Trophoblast cell (in vitro differentiated cells and primary cell): ENCODE results near the gene ZP3. TPM values are rescaled to one million over a fixed set of nuclear protein-coding genes. Genes with fewer than 3 reads are reported as not detected.

Experiments
- DNase-seq, 2 donors: peaks; one replicate each; pipeline ENCODE4 v3.0.0-alpha.2; 2016
- H2AFZ ChIP-seq: 2 replicates; pipeline ENCODE4 v1.6.1; 2013; ENCODE audit warnings: low read length, moderate library complexity, mild to moderate bottlenecking; ENCODE audit not compliant: insufficient read depth, poor library complexity
- H2AK5ac ChIP-seq: 2 replicates; pipeline ENCODE4 v1.6.1; 2013; ENCODE audit warnings: mild to moderate bottlenecking, low read length
- H2BK120ac ChIP-seq: 2 replicates; pipeline ENCODE4 v1.6.1; 2013; ENCODE audit warnings: low read length, mild to moderate bottlenecking, moderate library complexity; ENCODE audit not compliant: insufficient read depth, poor library complexity
- H2BK12ac ChIP-seq: 2 replicates; pipeline ENCODE4 v1.6.1; 2013; ENCODE audit warnings: mild to moderate bottlenecking, low read length, moderate library complexity
- H2BK5ac ChIP-seq: 2 replicates; pipeline ENCODE4 v1.6.1; 2013; ENCODE audit warnings: low read length, low read depth, moderate library complexity, mild to moderate bottlenecking; ENCODE audit not compliant: poor library complexity
- H3K14ac ChIP-seq: 2 replicates; pipeline ENCODE4 v1.6.1; 2013; ENCODE audit warnings: mild to moderate bottlenecking, low read length
- H3K18ac ChIP-seq: 2 replicates; pipeline ENCODE4 v1.6.1; 2013; ENCODE audit warnings: mild to moderate bottlenecking, low read length
- H3K23ac ChIP-seq: 2 replicates; pipeline ENCODE4 v1.6.1; 2013; ENCODE audit warnings: low read length
- H3K27ac ChIP-seq: 2 replicates; pipeline ENCODE4 v1.5.1; 2013; ENCODE audit warnings: low read depth, mild to moderate bottlenecking, inconsistent platforms, low read length, moderate library complexity
- H3K27me3 ChIP-seq: 2 replicates; pipeline ENCODE4 v1.6.1; 2013; ENCODE audit warnings: inconsistent platforms, mild to moderate bottlenecking, low read length, moderate library complexity; ENCODE audit not compliant: insufficient read depth
- H3K36me3 ChIP-seq, 2 experiments: 1 replicate in 1 of 2; 2 replicates in 1 of 2; pipeline ENCODE4 v1.6.1; 2013; ENCODE audit warnings: low read length in 2 of 2, mild to moderate bottlenecking in 2 of 2, moderate library complexity in 1 of 2; ENCODE audit not compliant: insufficient read depth in 2 of 2, control insufficient read depth in 1 of 2
- H3K4ac ChIP-seq: 2 replicates; pipeline ENCODE4 v1.6.1; 2013; ENCODE audit warnings: low read depth, mild to moderate bottlenecking, low read length, moderate library complexity
- H3K4me1 ChIP-seq, 2 experiments: 1 replicate in 1 of 2; 2 replicates in 1 of 2; pipeline ENCODE4 v1.6.1; 2013; ENCODE audit warnings: low read length in 2 of 2, mild to moderate bottlenecking in 2 of 2, moderate library complexity in 1 of 2; ENCODE audit not compliant: insufficient read depth in 2 of 2, control insufficient read depth in 1 of 2
- H3K4me2 ChIP-seq: 2 replicates; pipeline ENCODE4 v1.6.1; 2013; ENCODE audit warnings: inconsistent platforms, mild to moderate bottlenecking, low read length, moderate library complexity
- H3K4me3 ChIP-seq: 2 replicates; pipeline ENCODE4 v1.5.1; 2013; ENCODE audit warnings: mild to moderate bottlenecking, low read depth, low read length, inconsistent platforms
- H3K79me1 ChIP-seq: one replicate; pipeline ENCODE4 v1.6.1; 2013; ENCODE audit warnings: low read length
- H3K79me2 ChIP-seq: 2 replicates; pipeline ENCODE4 v1.6.1; 2013; ENCODE audit warnings: low read length, mild to moderate bottlenecking; ENCODE audit not compliant: control insufficient read depth, insufficient read depth, poor library complexity
- H3K9ac ChIP-seq: 2 replicates; pipeline ENCODE4 v1.6.1; 2013; ENCODE audit warnings: mild to moderate bottlenecking, low read length
- H3K9me3 ChIP-seq: 2 replicates; pipeline ENCODE4 v1.6.1; 2013; ENCODE audit warnings: low read depth, mild to moderate bottlenecking, control low read depth, inconsistent platforms, low read length; ENCODE audit not compliant: insufficient read depth
- H4K12ac ChIP-seq: 2 replicates; pipeline ENCODE4 v1.6.1; 2013; ENCODE audit warnings: low read depth, mild to moderate bottlenecking, low read length, moderate library complexity
- H4K8ac ChIP-seq: 2 replicates; pipeline ENCODE4 v1.6.1; 2013; ENCODE audit warnings: low read depth, mild to moderate bottlenecking, low read length, moderate library complexity
- H4K91ac ChIP-seq: one replicate; pipeline ENCODE4 v1.6.1; 2013; ENCODE audit warnings: low read depth, mild to moderate bottlenecking, low read length, moderate library complexity
- WGBS: extraction: QIAGEN DNeasy Blood & Tissue Kit; methylation state at CpG from one replicate; pipeline ENCODE4 v1.1.7; 2013; ENCODE audit warnings: missing lambda C conversion rate; ENCODE audit not compliant: insufficient read length, insufficient coverage; ENCODE audit errors: extremely low coverage; 5-methylcytosine and 5-hydroxymethylcytosine counted together
- polyA plus RNA-seq: library from polyadenylated mRNA; stranded (reverse); fragments of 200-250 nt; gene quantifications from 2 replicates; pipeline ENCODE4 v1.2.3, GENCODE V29; 2013

The ZP3 gene
- 3.3 and 4.2 TPM in 2 replicates for polyA plus RNA-seq

DNA sequence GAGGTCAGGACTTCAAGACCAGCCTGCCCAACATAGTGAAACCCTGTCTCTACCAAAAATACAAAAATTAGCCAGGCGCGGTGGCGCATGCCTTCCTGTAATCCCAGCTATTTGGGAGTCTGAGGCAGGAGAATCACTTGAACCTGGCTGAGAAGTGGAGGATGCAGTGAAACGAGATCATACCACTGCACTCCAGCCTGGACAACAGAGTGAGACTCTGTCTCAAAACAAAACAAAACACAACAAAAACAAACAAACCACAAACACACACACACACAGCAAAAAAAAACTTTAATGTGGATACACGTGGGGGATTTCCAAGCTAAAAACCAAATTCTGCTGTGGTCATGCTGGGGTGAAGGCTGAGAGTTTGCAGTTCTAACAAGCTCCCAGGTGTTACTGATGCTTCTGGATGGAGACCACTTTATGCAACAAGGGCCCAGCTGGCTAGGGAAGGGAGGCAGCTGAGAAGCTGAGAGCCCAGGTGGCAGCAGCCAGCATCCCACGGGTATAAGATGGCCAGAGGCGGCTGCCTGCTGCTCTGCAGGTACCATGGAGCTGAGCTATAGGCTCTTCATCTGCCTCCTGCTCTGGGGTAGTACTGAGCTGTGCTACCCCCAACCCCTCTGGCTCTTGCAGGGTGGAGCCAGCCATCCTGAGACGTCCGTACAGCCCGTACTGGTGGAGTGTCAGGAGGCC lies at the start of gene ZP3:
Gene ZP3, plus strand, starts transcription at position 538 of the 699 bp plus-strand sequence. Its CDS starts 15 bp downstream, at position 553.
- Histone ChIP-seq H4K12ac (no peak within 1 kb of the TSS), H2AK5ac (peak within 1 kb of the TSS; percentile 85), H3K4me3 (no peak within 1 kb of the TSS), H4K8ac (peak within 1 kb of the TSS; percentile 37), H3K9me3 (no peaks in the 10 kb centered on the region), H4K91ac (peak within 1 kb of the TSS; percentile 86), H3K79me1 (peaks cover 9% of the 10 kb centered on the region), H3K79me2 (no peaks in the 10 kb centered on the region), H3K23ac (no peak within 1 kb of the TSS), H3K27ac (peak within 1 kb of the TSS; percentile 64), H2BK120ac (peak within 1 kb of the TSS; percentile 90), H2AFZ (no peak within 1 kb of the TSS), H3K4me2 (no peak within 1 kb of the TSS), H3K9ac (no peak within 1 kb of the TSS), H3K4ac (peak within 1 kb of the TSS; percentile 78), H3K27me3 (no peaks in the 10 kb centered on the region), H2BK12ac (peak within 1 kb of the TSS; percentile 93), H2BK5ac (peak within 1 kb of the TSS; percentile 57), H3K14ac (peak within 1 kb of the TSS; percentile 71), H3K36me3 (no peaks in the 10 kb centered on the region), H3K18ac (peak within 1 kb of the TSS; percentile 48), H3K4me1 (peaks cover 13% of the 10 kb centered on the region in 2 experiments)
- DNase-seq: peak in 1 of 2 donors; percentile 30
- WGBS: no CpG with 5 or more reads among the region's 10 CpGs

DNA sequence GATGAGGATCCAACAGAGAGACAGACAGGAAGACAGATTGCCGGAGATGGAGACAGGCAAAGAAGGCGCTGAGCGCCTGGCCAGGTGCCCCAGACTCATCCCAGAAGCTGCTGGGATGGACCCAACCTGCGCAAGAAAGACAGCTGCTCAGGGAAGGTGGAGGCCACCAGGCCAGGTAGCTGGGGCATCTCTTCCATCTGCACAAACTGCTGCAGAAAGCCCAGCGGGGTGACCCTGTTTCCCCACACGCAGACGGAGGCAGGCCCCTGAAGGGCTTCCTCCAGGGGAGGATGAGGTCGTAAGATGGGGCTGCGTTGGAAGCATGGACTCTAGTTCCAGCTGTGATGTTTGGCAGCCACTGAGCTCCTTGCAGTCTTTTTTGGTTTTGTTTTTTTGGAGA lies 49.5 kb upstream of the ZP3 start:
- no CpG with 5 or more reads among the region's 9 CpGs for WGBS
- Histone ChIP-seq H2BK12ac (no peak overlapping the region), H3K79me1 (peaks cover 13% of the 10 kb centered on the region)

DNA sequence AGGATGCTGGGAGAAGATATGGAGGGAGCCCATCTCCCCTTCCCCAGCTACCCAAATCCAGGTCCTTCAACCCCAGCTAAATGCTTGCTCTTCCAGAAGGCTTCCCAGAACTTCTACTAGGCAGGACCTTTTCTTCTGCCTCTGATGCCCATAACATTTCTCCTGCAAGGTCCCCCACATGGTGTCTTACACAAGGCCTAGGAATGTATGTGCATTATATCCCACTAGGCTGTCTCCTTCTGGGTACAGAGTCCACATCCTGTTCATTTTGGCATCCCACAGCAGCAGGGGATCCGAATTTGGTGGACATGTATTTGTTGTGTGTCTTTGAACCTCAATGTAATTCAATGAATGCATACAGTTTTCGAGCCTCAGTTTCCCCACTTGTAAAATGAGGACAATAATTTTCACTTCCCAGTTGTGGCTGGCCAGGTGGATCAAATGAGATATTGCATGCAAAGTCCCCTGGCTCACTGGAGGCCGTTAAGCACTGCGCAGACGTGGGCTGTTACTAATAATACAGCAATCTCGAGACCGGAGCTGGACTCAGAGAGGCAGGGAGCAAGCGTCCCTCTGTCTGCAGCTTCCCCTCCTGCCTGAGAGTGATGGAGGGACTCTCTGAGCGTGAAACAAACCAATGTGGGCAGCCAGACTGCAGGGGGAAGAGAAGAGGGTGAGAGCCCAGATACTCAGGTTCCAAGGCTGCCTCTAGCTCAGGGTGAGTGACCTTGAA lies 47.4 kb upstream of the ZP3 start:
- Histone ChIP-seq H3K4me2 (no peak overlapping the region), H3K4me1 (peaks cover 19 to 23% of the 10 kb centered on the region in 2 experiments), H3K27me3 (no peaks in the 10 kb centered on the region), H3K23ac (no peak overlapping the region), H2BK120ac (no peak overlapping the region), H3K36me3 (no peaks in the 10 kb centered on the region), H2AK5ac (no peak overlapping the region), H4K8ac (no peak overlapping the region), H3K4ac (no peak overlapping the region), H3K14ac (no peak overlapping the region), H3K79me1 (peaks cover 16% of the 10 kb centered on the region), H3K79me2 (no peaks in the 10 kb centered on the region), H3K9me3 (no peaks in the 10 kb centered on the region), H2BK12ac (no peak overlapping the region), H3K9ac (no peak overlapping the region), H4K12ac (no peak overlapping the region), H4K91ac (no peak overlapping the region), H3K27ac (no peak overlapping the region), H3K18ac (no peak overlapping the region), H3K4me3 (no peak overlapping the region), H2BK5ac (no peak overlapping the region), H2AFZ (no peak overlapping the region)
- no CpG with 5 or more reads among the region's 9 CpGs for WGBS
- no peak for DNase-seq

More for the DNA sequence above, 49.5 kb upstream of the ZP3 start:
- no peak overlapping the region for H3K4me2 ChIP-seq
- no peaks in the 10 kb centered on the region for H3K36me3 ChIP-seq
- H3K23ac ChIP-seq: no peak overlapping the region
- no peak overlapping the region for H3K27ac ChIP-seq
- H2AK5ac ChIP-seq: peak overlapping the region; percentile 35
- no peak overlapping the region for H4K91ac ChIP-seq
- H2AFZ ChIP-seq: no peak overlapping the region
- H3K79me2 ChIP-seq: no peaks in the 10 kb centered on the region
- no peak overlapping the region for H3K4me3 ChIP-seq
- no peak overlapping the region for H2BK5ac ChIP-seq
- DNase-seq: no peak
- peaks cover 15 to 18% of the 10 kb centered on the region in 2 experiments for H3K4me1 ChIP-seq
- no peak overlapping the region for H3K18ac ChIP-seq
- H3K27me3 ChIP-seq: no peaks in the 10 kb centered on the region
- H3K9ac ChIP-seq: no peak overlapping the region
- H4K12ac ChIP-seq: no peak overlapping the region
- peak overlapping the region; percentile 37 for H4K8ac ChIP-seq
- no peaks in the 10 kb centered on the region for H3K9me3 ChIP-seq
- H2BK120ac ChIP-seq: peak overlapping the region; percentile 11
- no peak overlapping the region for H3K14ac ChIP-seq
- H3K4ac ChIP-seq: no peak overlapping the region

DNA sequence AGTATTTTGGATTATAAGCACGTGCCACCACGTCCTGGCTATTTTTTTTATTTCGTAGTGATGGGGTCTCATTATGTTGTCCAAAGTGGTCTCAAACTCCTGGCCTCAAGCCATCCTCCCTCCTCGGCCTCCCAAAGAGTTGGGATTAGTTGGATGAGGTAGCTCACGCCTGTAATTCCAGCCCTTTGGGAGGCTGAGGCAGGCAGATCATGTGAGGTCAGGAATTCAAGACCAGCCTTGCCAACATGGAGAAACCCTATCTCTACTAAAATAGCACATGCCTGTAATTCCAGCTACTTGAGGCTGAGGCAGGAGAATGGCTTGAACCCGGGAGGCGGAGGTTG lies 44.2 kb upstream of the ZP3 start:
- no peak for DNase-seq
- Histone ChIP-seq H3K23ac (no peak overlapping the region), H3K14ac (peak overlapping the region; percentile 16), H3K18ac (no peak overlapping the region), H2BK120ac (peak overlapping the region; percentile 35), H2BK5ac (peak overlapping the region; percentile 68), H2AK5ac (peak overlapping the region; percentile 56), H3K4ac (peak overlapping the region; percentile 13), H3K9ac (no peak overlapping the region), H3K4me2 (peak overlapping the region; percentile 50), H3K27me3 (no peaks in the 10 kb centered on the region), H4K8ac (peak overlapping the region; percentile 93), H3K9me3 (no peaks in the 10 kb centered on the region), H3K4me1 (peaks cover 6 to 7% of the 10 kb centered on the region in 2 experiments), H3K79me1 (peaks cover 11% of the 10 kb centered on the region), H3K79me2 (no peaks in the 10 kb centered on the region), H3K4me3 (no peak overlapping the region), H3K27ac (peak overlapping the region; percentile 83), H4K91ac (peak overlapping the region; percentile 74), H2BK12ac (no peak overlapping the region), H2AFZ (peak overlapping the region; percentile 42), H3K36me3 (no peaks in the 10 kb centered on the region), H4K12ac (peak overlapping the region; percentile 24)
- WGBS: no CpG with 5 or more reads among the region's 7 CpGs
